BJ (cell line): ENCODE data around the gene CDC14A. TPM values are rescaled to one million over a fixed set of nuclear protein-coding genes. Genes with fewer than 3 reads are reported as not detected.

Experiments
- CTCF ChIA-PET: fragments of 350-600 bp; formaldehyde crosslinking; extraction: SDS; loops from one replicate; lab custom pipeline; 2021; ENCODE audit warnings: antibody characterized with exemption, inconsistent platforms; lab: Yijun Ruan, JAX
- POLR2A ChIA-PET: fragments of 300-600 bp; sonication (Branson Sonifier 250); formaldehyde crosslinking; extraction: SDS; loops from one replicate; lab custom pipeline; 2021; ENCODE audit warnings: antibody characterized with exemption; lab: Charles Lee
- DNase-seq: peaks from one replicate; pipeline ENCODE4 v3.0.0-alpha.2; 2011; ENCODE audit warnings: low read depth
- H3K27me3 ChIP-seq: 2 replicates; pipeline ENCODE4 v1.6.0; 2011; ENCODE audit warnings: low read length; ENCODE audit not compliant: control insufficient read depth, insufficient read depth
- H3K36me3 ChIP-seq: 2 replicates; pipeline ENCODE4 v1.5.1; 2011; ENCODE audit warnings: low read length; ENCODE audit not compliant: control insufficient read depth, insufficient read depth
- H3K4me3 ChIP-seq: 2 replicates; pipeline ENCODE4 v1.5.1; 2011; ENCODE audit warnings: low read depth, mild to moderate bottlenecking, control low read depth, low read length
- CTCF ChIP-seq: IDR thresholded peaks from 2 replicates; pipeline ENCODE4 v1.5.1; 2011; ENCODE audit warnings: low read depth, mild to moderate bottlenecking, control low read depth, inconsistent platforms, low read length, moderate library complexity; ENCODE audit not compliant: insufficient read depth
- polyA plus RNA-seq: library from polyadenylated mRNA; depleted of rRNA; stranded (reverse); fragments of >200 nt; gene quantifications from 2 replicates; pipeline ENCODE4 v1.2.3, GENCODE V29; 2011

Gene CDC14A
- polyA plus RNA-seq, 1 experiment: 1.6 TPM

DNA sequence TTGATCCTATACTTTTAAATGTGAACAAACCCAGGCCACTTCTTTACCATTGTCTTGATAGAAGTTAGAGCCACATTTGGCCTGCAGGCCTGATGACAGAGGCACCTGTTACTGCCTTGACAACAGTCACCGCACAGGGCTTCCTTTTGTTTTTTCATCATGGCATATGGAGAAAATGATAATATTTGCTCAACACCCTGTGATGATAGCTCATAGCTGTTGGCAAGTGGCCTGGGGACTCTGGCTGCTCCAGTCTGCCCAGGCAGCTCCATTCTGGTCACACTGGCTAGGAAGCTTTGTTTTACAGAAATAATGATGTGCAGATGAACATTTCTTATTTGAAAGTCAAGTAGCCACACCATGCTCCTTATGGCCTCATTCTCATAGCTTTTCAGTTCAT lies 96.1 kb downstream of the CDC14A start:
- ChIA-PET POLR2A (no interaction called here), CTCF (interaction anchor here (2.4 to 3.0 kb wide), 2 partner anchors 8 to 10 kb away, joined by 11 to 15 read pairs; no protein-coding TSS in a partner anchor)
- no peak for TF ChIP-seq CTCF
- no peaks in the 10 kb centered on the region for H3K27me3 ChIP-seq
- DNase-seq: no peak
- H3K4me3 ChIP-seq: no peak overlapping the region
- no peaks in the 10 kb centered on the region for H3K36me3 ChIP-seq

DNA sequence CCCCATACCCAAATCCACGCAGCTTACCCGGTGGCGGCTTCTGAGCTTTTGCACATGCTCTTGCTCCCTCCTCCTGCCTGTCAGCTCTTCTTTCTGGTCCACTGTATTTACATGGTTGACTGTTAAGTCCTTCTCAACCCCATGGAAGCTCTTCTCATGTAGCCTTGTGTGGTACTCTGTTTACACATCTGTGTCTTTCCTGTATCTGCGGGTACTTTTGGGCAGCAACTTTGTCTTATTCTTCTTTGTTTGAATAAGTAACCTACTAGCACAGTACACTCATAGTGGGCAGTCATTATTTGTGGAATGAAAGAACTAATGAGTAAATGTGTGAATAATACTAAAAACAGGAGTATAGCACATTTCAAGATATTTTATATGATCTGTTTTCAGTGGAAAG lies 97.2 kb downstream of the CDC14A start:
- H3K4me3 ChIP-seq: no peak overlapping the region
- H3K27me3 ChIP-seq: no peaks in the 10 kb centered on the region
- CTCF ChIA-PET: no interaction called here
- no peak for TF ChIP-seq CTCF
- POLR2A ChIA-PET: no interaction called here
- no peaks in the 10 kb centered on the region for H3K36me3 ChIP-seq
- DNase-seq: no peak

DNA sequence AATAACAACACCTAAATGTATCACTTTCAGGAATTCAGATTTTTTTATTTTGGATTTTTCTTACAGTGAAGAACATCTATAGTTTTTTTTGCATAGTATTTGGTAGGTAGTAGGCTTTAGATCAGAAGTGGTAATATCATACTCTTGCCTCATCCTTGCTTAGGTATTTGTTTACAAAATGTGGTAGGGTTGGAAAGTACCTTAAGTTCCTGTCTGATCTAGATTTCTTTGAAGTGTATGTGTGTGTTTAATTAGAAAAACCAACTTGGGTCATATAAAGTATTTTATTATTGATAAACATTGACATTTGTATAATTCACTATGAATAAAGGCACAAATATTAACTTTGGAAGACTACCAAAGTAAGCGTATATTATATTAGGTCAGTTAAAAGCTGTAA lies 100.3 kb downstream of the CDC14A start:
- Histone ChIP-seq H3K27me3 (no peaks in the 10 kb centered on the region), H3K4me3 (no peak overlapping the region), H3K36me3 (no peaks in the 10 kb centered on the region)
- TF ChIP-seq CTCF: no peak
- POLR2A ChIA-PET: no interaction called here
- CTCF ChIA-PET: interaction anchor here (0.6 to 0.7 kb wide), 2 partner anchors 11 to 416 kb away, joined by 3 to 4 read pairs; no protein-coding TSS in a partner anchor
- no peak for DNase-seq

DNA sequence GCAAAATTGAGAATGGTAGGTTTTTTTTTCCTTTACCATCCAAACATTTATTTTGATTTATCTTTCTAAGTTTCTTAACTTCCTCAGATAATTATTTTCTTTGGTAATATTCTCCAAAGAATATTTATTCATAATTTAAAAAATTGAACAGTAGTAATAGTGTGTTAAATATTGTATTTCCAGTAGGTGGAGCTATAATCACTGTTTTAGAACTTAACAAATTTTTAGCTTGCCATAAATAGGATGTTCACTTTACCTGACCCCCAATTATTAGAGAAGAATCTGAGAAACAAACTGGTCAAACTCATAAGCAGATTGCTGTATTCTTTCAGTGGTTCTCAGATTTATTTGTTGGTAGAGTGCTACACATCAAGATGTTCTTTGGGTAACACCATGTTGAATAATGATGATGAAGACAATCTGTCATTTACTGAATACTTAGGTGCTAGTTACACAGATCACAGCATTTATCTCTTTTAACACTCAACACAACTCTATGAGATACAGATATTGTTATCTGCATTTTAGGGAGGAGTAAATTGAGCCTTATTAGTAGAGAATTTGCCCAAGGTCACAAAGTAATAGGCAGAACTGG lies 103.3 kb downstream of the CDC14A start:
- ChIA-PET CTCF (interaction anchor here (0.6 to 3.5 kb wide), 24 partner anchors 8 to 651 kb away, joined by 3 to 19 read pairs (median 4); no protein-coding TSS in a partner anchor), POLR2A (no interaction called here)
- no peaks in the 10 kb centered on the region for H3K27me3 ChIP-seq
- no peak overlapping the region for H3K4me3 ChIP-seq
- no peak for DNase-seq
- peak; percentile 40; the same call in 1 of the 2 replicates for TF ChIP-seq CTCF
- no peaks in the 10 kb centered on the region for H3K36me3 ChIP-seq

DNA sequence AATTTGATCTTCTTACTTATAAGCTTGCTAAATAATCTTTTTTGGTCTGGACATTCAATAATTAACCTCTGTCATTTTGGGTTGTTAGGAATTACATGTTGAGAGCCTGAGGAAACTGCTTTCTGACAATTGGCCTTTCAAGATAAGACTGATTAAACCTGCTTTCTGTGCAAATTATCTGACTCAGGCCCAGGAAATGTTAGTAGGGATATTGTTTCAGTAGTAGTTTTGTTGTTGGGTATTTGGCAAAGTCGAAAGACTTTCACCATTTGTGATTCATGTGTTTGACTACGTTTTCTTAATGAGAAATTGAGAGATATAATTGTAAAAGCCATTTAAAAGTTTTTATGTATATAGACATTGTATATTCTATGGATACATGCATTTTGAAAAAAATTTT lies 104.6 kb downstream of the CDC14A start:
- Histone ChIP-seq H3K27me3 (no peaks in the 10 kb centered on the region), H3K36me3 (no peaks in the 10 kb centered on the region), H3K4me3 (no peak overlapping the region)
- ChIA-PET CTCF (interaction anchor here (0.6 to 3.5 kb wide), 11 partner anchors 10 to 794 kb away, joined by 3 to 19 read pairs (median 3); no protein-coding TSS in a partner anchor), POLR2A (no interaction called here)
- TF ChIP-seq CTCF: no peak
- DNase-seq: no peak
